ENCODE measurements around the gene POM121. TPM values are rescaled to one million over a fixed set of nuclear protein-coding genes. Genes with fewer than 3 reads are reported as not detected.
"Not testable (repeated sequence)": the region's sequence is repeated elsewhere in the genome, so short reads cannot be mapped to it uniquely, and the experiment has no call there.

Gene POM121
- total and polyA plus RNA-seq, 5 donors, result 13.1 to 29.5 (median 23.1) TPM

DNA sequence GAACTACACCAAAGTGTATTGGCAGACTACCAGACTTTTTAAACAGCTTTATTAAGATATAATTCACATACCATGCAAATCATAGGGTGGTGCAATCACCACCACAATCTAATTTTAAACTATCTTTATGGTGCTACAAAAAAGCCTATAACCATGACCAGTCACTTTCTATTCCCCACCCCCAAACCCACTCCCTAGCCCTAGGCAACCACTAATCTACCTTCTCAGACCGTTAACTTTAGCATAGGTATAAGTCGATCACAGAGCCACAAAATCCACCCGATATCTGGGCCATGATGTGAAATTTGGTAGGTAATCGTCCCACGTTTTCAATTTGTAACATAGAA, 536 bp upstream of the POM121 start:
- Histone ChIP-seq H3K27ac (ENCODE audit: low read length) (peak overlapping the region; percentile 22), H3K27me3 (ENCODE audit: control insufficient read depth, insufficient read depth) (no peaks in the 10 kb centered on the region), H3K4me3 (ENCODE audit: low read length) (peak overlapping the region; percentile 83), H3K4me1 (ENCODE audit: control insufficient read depth, insufficient read depth, low read length) (no peaks in the 10 kb centered on the region), H3K9me3 (ENCODE audit: control insufficient read depth, low read length) (no peaks in the 10 kb centered on the region)
- ATAC-seq, result peak; percentile 3 to 6
- intact Hi-C loops (cut with DNase I), result no loop called here
- DNase-seq, result no peak
- WGBS, result under 1% methylated on average over 5 of the region's 5 CpGs

DNA sequence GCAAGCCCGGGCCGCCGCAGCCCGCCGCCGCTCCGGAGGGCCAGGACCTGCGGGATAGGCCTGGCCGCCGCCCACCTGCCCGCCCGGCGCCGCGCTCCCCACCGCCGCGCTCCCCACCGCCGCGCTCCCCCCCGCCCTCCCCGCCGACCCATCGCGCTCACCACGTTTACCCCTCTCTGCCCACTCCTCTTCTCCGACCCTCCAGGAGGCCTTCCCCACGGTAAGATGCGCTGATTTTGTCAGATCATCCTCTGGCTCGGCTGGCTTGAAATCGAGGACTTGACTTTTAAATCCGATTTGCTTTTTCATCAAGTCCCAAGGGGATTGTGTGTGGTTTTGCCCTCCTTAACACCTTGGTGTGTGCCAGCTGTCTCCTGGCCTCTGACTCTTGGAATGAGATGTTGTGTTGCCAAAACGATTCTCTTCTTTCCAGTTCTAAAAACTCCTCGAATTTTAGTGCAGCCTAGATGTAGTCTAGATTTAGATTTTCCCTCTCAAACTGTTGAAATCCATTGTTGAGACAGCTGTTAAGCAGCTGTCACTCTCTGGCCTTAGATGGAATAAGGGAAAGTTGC, 738 bp downstream of the POM121 start:
- ATAC-seq (no peak), DNase-seq (no peak)
- no peaks in the 10 kb centered on the region for H3K9me3 ChIP-seq (ENCODE audit: control insufficient read depth, low read length)
- under 1% methylated on average over 35 of the region's 35 CpGs for WGBS
- H3K4me1 ChIP-seq (ENCODE audit: control insufficient read depth, insufficient read depth, low read length), result no peaks in the 10 kb centered on the region
- intact Hi-C loops (cut with DNase I), result no loop called here
- peak overlapping the region; percentile 83 for H3K4me3 ChIP-seq (ENCODE audit: low read length)
- no peaks in the 10 kb centered on the region for H3K27me3 ChIP-seq (ENCODE audit: control insufficient read depth, insufficient read depth)
- H3K27ac ChIP-seq (ENCODE audit: low read length), result peak overlapping the region; percentile 22

DNA sequence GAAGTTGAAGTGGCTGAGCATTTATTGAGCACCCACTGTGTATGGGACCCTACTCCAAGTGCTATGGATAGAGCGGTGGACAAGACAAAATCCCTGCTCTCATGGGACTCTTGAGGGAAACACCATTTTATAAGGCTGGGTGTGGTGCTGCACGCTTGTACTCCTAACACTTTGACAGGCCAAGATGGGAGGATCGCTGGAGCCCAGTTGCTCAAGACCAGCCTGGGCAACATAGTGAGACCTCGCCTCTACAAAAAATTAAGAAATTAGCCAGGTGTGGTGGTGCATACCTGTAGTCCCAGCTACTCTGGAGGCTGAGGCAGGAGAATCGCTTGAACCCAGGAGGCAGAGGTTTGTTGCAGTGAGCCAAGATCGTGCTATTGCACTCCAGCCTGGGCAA, 2.9 kb downstream of the POM121 start:
- intact Hi-C loops (cut with DNase I); H3K27me3 ChIP-seq (ENCODE audit: control insufficient read depth, insufficient read depth); ATAC-seq; DNase-seq; H3K4me1 ChIP-seq (ENCODE audit: control insufficient read depth, insufficient read depth, low read length); H3K27ac ChIP-seq (ENCODE audit: low read length); H3K4me3 ChIP-seq (ENCODE audit: low read length); H3K9me3 ChIP-seq (ENCODE audit: control insufficient read depth, low read length): not testable (repeated sequence)
- WGBS, result 97% methylated on average over 6 of the region's 6 CpGs

DNA sequence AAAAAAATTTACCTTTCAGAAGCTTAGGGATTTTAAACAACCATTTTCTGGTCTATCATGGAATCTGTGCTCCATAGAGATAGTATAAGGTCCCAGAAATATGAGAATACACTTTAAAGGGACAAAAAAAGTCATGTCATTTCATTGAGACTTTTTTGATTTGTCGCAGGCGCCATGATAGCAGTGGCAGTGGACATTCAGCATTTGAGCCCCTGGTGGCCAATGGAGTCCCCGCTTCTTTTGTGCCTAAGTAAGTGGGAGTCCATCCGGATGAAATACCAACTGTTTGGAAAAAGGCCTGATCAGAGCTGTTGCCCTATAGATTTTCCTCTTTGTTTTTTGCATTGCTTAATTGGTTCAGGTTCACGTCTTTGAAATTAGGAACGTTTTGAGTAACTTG, 3.3 kb downstream of the POM121 start:
- intact Hi-C loops (cut with DNase I), result not testable (repeated sequence)

DNA sequence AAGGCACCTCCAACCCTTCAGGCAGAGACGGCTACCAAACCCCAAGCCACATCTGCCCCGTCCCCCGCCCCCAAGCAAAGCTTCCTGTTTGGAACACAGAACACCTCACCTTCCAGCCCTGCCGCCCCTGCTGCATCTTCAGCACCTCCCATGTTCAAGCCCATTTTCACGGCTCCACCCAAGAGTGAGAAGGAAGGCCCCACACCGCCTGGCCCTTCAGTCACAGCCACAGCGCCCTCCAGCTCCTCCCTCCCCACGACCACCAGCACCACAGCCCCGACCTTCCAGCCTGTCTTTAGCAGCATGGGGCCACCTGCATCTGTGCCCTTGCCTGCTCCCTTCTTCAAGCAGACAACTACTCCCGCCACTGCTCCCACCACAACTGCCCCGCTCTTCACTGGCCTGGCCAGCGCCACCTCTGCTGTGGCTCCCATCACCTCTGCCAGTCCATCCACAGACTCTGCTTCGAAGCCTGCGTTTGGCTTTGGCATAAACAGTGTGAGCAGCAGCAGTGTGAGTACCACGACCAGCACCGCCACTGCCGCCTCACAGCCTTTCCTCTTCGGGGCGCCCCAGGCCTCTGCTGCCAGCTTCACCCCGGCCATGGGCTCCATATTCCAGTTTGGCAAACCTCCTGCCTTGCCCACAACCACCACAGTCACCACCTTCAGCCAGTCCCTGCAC, 17.3 kb downstream of the POM121 start:
- ATAC-seq; intact Hi-C loops (cut with DNase I); H3K9me3 ChIP-seq (ENCODE audit: control insufficient read depth, low read length); H3K4me3 ChIP-seq (ENCODE audit: low read length); H3K27ac ChIP-seq (ENCODE audit: low read length); H3K27me3 ChIP-seq (ENCODE audit: control insufficient read depth, insufficient read depth); H3K4me1 ChIP-seq (ENCODE audit: control insufficient read depth, insufficient read depth, low read length): not testable (repeated sequence)
- peak in 1 of 3 donors; percentile 44 for DNase-seq
- WGBS, result 96% methylated on average over 6 of the region's 20 CpGs

More for the DNA sequence above, 3.3 kb downstream of the POM121 start:
- H3K27me3 ChIP-seq (ENCODE audit: control insufficient read depth, insufficient read depth); H3K9me3 ChIP-seq (ENCODE audit: control insufficient read depth, low read length); H3K27ac ChIP-seq (ENCODE audit: low read length); ATAC-seq; DNase-seq; H3K4me1 ChIP-seq (ENCODE audit: control insufficient read depth, insufficient read depth, low read length); H3K4me3 ChIP-seq (ENCODE audit: low read length): not testable (repeated sequence)
- WGBS, result 89% methylated on average over 6 of the region's 6 CpGs

DNA sequence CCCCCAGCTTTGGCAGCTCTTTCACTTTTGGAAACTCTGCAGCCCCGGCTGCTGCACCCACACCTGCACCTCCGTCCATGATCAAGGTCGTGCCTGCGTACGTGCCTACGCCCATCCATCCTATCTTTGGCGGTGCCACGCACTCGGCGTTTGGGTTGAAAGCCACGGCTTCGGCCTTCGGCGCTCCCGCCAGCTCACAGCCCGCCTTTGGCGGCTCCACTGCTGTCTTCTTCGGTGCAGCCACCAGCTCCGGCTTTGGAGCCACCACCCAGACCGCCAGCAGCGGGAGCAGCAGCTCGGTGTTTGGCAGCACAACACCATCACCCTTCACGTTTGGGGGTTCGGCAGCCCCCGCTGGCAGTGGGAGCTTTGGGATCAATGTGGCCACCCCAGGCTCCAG, 18.1 kb downstream of the POM121 start:
- H3K4me1 ChIP-seq (ENCODE audit: control insufficient read depth, insufficient read depth, low read length); H3K9me3 ChIP-seq (ENCODE audit: control insufficient read depth, low read length); intact Hi-C loops (cut with DNase I); H3K27ac ChIP-seq (ENCODE audit: low read length); ATAC-seq; DNase-seq; H3K4me3 ChIP-seq (ENCODE audit: low read length); H3K27me3 ChIP-seq (ENCODE audit: control insufficient read depth, insufficient read depth): not testable (repeated sequence)
- WGBS, result 96% methylated on average over 24 of the region's 25 CpGs

DNA sequence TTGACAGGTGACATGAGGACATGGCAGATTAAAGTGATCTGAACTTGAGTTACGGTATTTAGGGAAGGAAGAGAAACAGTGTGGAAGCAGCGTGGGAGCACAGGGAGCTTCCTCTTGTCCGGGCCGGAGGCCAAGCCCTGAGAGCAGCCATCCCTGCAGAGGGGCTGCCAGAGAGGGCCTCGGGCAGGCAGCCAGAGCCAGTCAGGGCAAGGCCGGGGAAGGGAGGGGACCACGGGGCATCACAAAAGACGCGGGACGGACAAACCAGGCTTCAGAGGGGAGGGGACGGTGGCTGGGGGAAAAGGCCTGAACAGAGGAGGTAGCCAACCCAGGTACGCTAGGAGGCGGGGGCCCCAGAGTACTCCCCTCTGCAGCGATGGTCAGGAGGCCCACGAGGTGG, 20.0 kb downstream of the POM121 start:
- intact Hi-C loops (cut with DNase I); H3K27me3 ChIP-seq (ENCODE audit: control insufficient read depth, insufficient read depth); H3K4me3 ChIP-seq (ENCODE audit: low read length); H3K27ac ChIP-seq (ENCODE audit: low read length); H3K9me3 ChIP-seq (ENCODE audit: control insufficient read depth, low read length); H3K4me1 ChIP-seq (ENCODE audit: control insufficient read depth, insufficient read depth, low read length): not testable (repeated sequence)
- WGBS, result 34% methylated on average over 10 of the region's 15 CpGs
- ATAC-seq (peak; percentile 38 to 64), DNase-seq (peak in 2 of 3 donors; percentile 34 to 62)

DNA sequence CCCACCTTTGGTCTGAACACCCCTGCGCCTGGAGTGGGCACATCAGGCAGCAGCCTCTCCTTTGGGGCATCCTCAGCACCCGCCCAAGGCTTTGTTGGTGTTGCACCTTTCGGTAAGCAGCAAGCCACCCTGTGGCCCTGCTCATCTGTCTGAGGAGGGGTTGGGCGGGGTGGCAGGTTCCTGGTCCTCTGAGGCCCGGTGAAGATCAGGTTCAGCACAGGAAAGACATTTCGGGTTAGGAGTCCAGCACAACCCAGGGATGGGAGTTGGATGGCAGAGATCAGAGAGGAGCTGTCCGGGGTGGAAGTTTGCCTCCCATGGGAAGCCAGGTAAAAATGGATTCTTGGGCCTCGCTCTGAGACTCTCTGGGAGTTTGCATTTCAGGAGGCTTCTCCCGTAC, 20.7 kb downstream of the POM121 start:
- peak in 1 of 3 donors; percentile 36 for DNase-seq
- H3K27me3 ChIP-seq (ENCODE audit: control insufficient read depth, insufficient read depth), result not testable (repeated sequence)

DNA sequence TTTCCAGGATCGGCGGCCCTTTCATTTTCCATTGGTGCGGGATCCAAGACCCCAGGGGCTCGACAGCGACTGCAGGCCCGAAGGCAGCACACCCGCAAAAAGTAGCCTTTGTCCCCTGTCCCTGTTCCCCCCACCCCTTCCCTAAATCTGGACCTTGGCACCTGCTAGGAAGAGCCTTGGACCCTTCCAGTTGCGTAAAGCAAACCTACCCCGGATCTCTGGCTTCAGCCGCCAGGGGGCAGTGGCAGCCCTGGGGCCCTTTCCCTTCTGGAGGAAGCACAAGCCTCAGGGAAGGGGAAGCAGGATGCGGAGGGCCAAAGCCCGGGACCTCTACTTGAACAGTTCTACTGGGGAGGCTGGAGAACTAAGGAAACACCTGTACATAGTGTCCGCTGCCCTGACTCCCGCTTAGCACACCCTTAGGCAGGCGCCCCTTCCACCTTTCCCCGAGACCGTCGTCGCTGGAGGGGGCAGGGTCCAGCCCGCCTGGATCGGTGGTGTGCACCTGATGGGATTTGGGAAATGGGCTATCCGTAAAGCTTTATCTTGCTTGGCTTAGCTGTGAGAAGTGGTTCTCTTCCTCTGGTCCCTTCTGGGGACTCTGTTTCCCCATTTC, 21.3 kb downstream of the POM121 start:
- intact Hi-C loops (cut with DNase I); H3K4me3 ChIP-seq (ENCODE audit: low read length); H3K4me1 ChIP-seq (ENCODE audit: control insufficient read depth, insufficient read depth, low read length); ATAC-seq; H3K27me3 ChIP-seq (ENCODE audit: control insufficient read depth, insufficient read depth); H3K27ac ChIP-seq (ENCODE audit: low read length); H3K9me3 ChIP-seq (ENCODE audit: control insufficient read depth, low read length): not testable (repeated sequence)
- DNase-seq, result peak in 1 of 3 donors; percentile 34
- WGBS, result 80% methylated on average over 22 of the region's 22 CpGs

More for the DNA sequence above, 20.7 kb downstream of the POM121 start:
- 88% methylated on average over 8 of the region's 9 CpGs for WGBS
- H3K4me3 ChIP-seq (ENCODE audit: low read length); ATAC-seq; H3K9me3 ChIP-seq (ENCODE audit: control insufficient read depth, low read length); intact Hi-C loops (cut with DNase I); H3K4me1 ChIP-seq (ENCODE audit: control insufficient read depth, insufficient read depth, low read length); H3K27ac ChIP-seq (ENCODE audit: low read length): not testable (repeated sequence)

DNA sequence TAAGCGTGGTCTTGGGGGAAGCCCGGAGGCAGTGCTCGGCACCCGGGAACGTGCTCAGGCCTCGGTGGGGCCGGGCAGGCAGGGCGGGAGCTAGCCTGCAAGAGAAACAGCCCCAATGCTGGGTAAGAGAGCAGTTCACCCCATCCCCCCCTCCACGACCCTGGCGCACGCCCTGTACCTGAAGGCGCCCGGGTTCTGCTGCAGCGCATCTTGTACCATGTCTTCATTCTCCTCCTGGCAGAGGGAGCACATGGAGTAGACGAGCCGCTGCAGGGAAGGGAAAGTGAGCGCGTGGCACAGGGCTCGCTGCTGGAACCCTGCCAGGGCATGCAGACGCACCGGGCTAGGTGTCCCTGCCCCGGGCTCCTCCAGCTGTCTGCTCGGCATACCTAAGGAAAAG, 23.8 kb downstream of the POM121 start:
- H3K9me3 ChIP-seq (ENCODE audit: control insufficient read depth, low read length); intact Hi-C loops (cut with DNase I); H3K27me3 ChIP-seq (ENCODE audit: control insufficient read depth, insufficient read depth); H3K4me1 ChIP-seq (ENCODE audit: control insufficient read depth, insufficient read depth, low read length); H3K4me3 ChIP-seq (ENCODE audit: low read length); ATAC-seq; H3K27ac ChIP-seq (ENCODE audit: low read length): not testable (repeated sequence)
- DNase-seq, result peak in 1 of 3 donors; percentile 39
- 85% methylated on average over 16 of the region's 23 CpGs for WGBS

DNA sequence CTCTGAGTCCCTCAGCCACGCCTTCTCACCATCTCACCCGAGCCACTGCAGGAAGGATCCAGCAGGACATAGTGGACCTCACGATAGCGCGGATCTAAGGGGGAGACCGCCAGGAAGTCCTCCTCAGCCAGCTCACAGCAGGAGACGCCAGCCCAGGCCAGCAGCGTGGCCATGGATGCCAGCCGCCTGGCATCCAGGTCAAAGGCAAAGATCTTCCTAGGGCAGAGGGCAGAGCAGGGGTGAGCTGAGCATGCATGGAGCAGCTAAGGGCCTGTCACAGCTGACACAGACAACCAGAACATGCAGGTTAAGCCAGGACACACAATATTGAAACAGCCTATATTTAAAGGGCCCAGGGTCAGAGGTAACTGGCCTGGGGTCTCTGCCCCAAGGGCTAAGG, 24.4 kb downstream of the POM121 start:
- H3K27ac ChIP-seq (ENCODE audit: low read length); intact Hi-C loops (cut with DNase I); ATAC-seq; H3K4me1 ChIP-seq (ENCODE audit: control insufficient read depth, insufficient read depth, low read length); H3K9me3 ChIP-seq (ENCODE audit: control insufficient read depth, low read length); H3K27me3 ChIP-seq (ENCODE audit: control insufficient read depth, insufficient read depth); H3K4me3 ChIP-seq (ENCODE audit: low read length): not testable (repeated sequence)
- WGBS, result 81% methylated on average over 9 of the region's 9 CpGs
- DNase-seq, result peak in 1 of 3 donors; percentile 24
